Endometrial microvascular endothelial cells (primary cell): ENCODE measurements around the gene GBP6. TPM values are rescaled to one million over a fixed set of nuclear protein-coding genes. Genes with fewer than 3 reads are reported as not detected.
"Not testable (repeated sequence)": the region's sequence is repeated elsewhere in the genome, so short reads cannot be mapped to it uniquely, and the experiment has no call there.

Experiments used
- in situ Hi-C: cut with HindIII; loops from 2 replicates; pipeline ENCODE4 v1.10.0; 2017; ENCODE audit warnings: low sequenced_read_pairs, low pct_unique_long_range_greater_than_20kb; ENCODE audit errors: inconsistent ontology term
- total RNA-seq: library from RNA; depleted of rRNA; stranded (reverse); fragments of >200 nt; gene quantifications from one replicate; pipeline ENCODE4 v1.2.3, GENCODE V29; 2015; ENCODE audit errors: inconsistent ontology term

GBP6 gene
- total RNA-seq, 1 donor from 2014 or later: not detected

- in situ Hi-C loops: no loop called here
These were observed 663 bp upstream of the GBP6 start for GRCh38 chr1:89363196-89363595.

DNA sequence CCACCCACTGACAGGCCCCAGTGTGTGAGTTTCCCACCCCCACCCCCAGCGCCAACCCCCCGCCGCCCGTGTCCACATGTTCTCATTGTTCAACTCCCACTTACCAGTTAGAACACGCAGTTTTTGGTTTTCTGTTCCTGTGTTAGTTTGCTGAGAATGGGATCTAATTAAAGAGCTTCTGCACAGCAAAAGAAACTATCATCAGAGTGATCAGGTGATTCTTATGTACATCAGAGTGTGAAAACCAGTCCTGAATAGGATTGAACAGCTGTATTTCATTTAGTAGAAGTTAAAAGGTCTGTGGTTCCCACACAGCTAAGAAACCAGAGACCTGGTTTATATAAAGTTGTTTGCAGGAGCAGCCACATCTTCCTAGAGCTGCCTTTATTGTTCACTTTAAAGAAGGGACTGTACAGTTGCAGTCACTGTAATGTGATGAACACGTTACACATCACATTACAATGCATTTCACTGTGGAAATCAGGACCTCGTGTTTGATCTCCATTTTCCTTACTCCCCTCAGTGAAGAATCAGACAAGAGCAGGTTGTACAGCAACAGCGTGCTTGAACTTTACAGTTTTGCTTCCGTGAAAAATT is 1.2 kb downstream of the GBP6 start:
- in situ Hi-C loops: no loop called here

GRCh38 chr1:89367221-89367620 is 3.4 kb downstream of the GBP6 start:
- in situ Hi-C loops: no loop called here

- in situ Hi-C loops: no loop called here
These were observed 5.5 kb downstream of the GBP6 start for GRCh38 chr1:89369331-89369730.

GRCh38 chr1:89373810-89374209 is 10.0 kb downstream of the GBP6 start:
- in situ Hi-C loops: not testable (repeated sequence)

- in situ Hi-C loops: no loop called here
These were observed 14.1 kb downstream of the GBP6 start for GRCh38 chr1:89378001-89378400.

- in situ Hi-C loops: no loop called here
These were observed 17.8 kb downstream of the GBP6 start for GRCh38 chr1:89381618-89382017.

- in situ Hi-C loops: no loop called here
These were observed 18.6 kb downstream of the GBP6 start for GRCh38 chr1:89382479-89382878.

DNA sequence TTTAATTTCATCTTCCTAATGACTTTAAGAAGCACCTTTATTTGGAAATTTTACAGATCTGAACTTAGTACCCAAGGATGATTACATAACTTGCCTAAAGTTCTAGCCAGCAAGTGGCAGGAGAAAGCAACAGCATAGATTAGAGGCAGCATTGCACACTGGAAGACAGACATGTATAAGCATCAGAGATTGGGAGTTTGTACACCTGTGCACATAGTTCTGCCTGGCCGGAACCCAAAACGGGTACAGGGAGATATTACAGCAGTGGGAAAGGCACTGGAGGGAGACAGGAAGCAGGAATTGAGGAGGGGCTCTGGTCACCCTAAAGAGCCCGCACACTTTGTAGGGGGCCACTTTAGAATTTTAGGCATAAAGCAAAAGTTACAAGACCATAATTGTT is 19.3 kb downstream of the GBP6 start:
- in situ Hi-C loops: no loop called here

DNA sequence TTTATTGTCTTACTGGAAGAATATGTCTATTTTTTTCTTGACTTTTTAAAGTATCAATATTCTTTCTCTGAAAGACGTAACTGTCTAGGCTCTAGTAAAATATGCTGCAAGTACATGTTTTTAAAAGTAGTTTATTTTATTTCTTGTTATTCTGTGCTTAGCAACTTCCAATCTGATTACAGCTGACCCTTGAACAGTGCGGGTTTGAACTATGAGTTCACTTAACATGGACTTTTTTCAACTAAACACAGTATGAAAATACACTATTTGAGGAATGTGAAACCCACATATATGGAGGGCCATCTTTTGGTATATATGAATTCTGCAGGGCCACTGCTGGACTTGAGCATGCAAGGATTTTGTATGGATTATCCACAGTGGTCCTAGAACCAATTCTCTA is 26.8 kb downstream of the GBP6 start:
- in situ Hi-C loops: no loop called here

- in situ Hi-C loops: no loop called here
These were observed 27.8 kb downstream of the GBP6 start for GRCh38 chr1:89391686-89392085.

- in situ Hi-C loops: no loop called here
These were observed 31.0 kb downstream of the GBP6 start for GRCh38 chr1:89394851-89395250.

GRCh38 chr1:89396902-89397301 is 33.0 kb downstream of the GBP6 start:
- in situ Hi-C loops: no loop called here

DNA sequence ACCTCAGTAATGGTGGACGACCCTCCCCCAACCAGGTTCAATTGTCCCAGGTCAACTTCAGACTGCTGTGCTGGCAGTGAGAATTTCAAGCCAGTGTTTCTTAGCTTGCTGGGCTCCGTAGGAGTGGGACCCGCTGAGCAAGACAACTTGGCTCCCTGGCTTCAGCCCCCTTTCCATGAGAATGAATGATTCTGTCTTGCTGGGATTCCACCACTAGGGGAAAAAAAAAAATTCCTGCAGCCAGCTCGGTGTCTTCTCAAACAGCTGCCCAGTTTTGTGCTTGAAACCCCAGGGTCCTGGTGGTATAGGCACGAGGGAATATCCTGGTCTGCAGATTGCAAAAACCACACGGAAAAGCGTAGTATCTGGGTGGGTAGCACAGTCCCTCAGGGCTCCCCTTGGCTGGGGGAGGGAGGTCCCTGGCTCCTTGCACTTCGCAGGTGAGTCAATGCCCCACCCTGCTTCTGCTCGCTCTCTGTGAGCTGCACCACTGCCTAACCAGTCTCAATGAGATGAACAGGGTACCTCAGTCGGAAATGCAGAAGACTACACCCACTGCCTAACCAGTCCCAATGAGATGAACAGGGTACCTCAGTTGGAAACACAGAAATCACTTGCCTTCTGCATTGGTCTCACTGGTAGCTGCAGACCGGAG is 41.5 kb downstream of the GBP6 start:
- in situ Hi-C loops: no loop called here

GRCh38 chr1:89407360-89407759 is 43.5 kb downstream of the GBP6 start:
- in situ Hi-C loops: no loop called here

- in situ Hi-C loops: not testable (repeated sequence)
These were observed 43.9 kb downstream of the GBP6 start for GRCh38 chr1:89407768-89408167.

GRCh38 chr1:89425056-89425455 is 61.2 kb downstream of the GBP6 start:
- in situ Hi-C loops: no loop called here

GRCh38 chr1:89429062-89429461 is 65.2 kb downstream of the GBP6 start:
- in situ Hi-C loops: no loop called here

DNA sequence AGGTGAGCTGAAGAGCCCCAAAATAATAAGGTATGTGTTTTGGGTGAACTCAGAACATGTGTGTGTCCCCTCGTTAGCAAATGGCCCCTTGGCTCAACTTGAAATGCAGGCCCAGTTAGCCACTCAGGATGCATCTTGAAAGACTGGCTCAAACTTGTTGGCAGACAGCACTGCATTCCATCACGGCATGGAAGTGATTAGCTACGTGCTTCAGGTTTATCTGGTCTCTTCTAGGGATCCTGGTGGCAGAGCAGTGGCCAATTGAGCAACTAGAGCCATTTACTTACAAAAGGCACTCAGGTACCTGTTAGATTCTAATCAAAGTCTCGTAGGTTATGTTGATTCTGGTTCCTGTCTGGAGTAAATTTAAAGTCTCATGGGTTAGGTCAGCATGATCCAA is 65.8 kb downstream of the GBP6 start:
- in situ Hi-C loops: not testable (repeated sequence)

DNA sequence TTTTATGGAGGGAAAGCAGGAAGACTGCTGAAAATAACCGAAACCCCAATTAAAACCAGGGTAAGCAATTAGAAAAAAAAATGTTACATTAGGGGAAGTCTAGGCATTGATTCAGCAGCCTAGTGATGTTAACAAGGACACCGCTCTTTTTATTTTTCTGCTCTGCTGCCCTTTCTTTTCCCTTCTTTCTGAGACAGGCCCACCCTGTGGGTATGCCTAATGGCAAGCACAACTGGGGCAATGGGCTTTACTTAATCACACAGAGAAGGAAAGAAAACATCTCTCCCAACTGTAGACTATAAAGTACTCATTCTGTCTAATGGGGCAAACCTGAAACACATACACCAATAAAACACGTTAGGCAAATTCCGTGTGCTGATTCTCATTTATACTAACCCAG is 69.6 kb downstream of the GBP6 start:
- in situ Hi-C loops: no loop called here
